ENCODE results near the gene TUBA1A.

The TUBA1A gene

GRCh38 chr12:49230805-49231194 lies 41.9 kb upstream of the TUBA1A start:
- no peak for TF ChIP-seq CTCF (conservative IDR thresholded peaks at IDR 0.05; ENCODE audit: low read depth)
- DNase-seq (ENCODE audit: low spot score): no peak
- H3K27ac ChIP-seq: no peak overlapping the region
- ChIA-PET POLR2A (ENCODE audit: low non-redundant PET) (no interaction called here), CTCF (interaction anchor here (1.2 kb wide), 1 partner anchor 101 kb away, joined by 4 read pairs; no protein-coding TSS in a partner anchor)

GRCh38 chr12:49230176-49230804 lies 41.4 kb upstream of the TUBA1A start:
- CTCF ChIA-PET: interaction anchor here (1.2 kb wide), 1 partner anchor 100 kb away, joined by 4 read pairs; no protein-coding TSS in a partner anchor

DNA sequence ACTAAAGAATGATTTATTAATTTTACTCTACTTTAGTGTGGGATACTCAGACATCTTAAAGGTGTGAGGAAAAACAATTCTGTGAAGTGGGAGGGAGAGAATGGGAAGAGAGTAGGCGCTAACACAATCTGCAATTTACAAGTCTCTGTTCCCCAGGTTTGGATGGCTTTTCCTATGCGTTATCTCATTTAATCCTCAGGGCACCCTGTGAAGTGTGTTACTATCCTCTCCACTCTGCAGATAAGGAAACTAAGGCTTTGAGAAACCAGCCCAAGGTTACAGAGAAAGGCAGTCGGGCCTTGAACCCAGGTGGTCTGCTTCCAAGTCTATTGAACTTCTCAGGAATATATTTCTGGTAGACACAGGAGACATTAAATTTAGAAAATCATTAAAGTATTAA lies 39.8 kb upstream of the TUBA1A start:
- no peak for DNase-seq (ENCODE audit: low spot score)
- ChIA-PET POLR2A (ENCODE audit: low non-redundant PET) (no interaction called here), CTCF (no interaction called here)
- H3K27ac ChIP-seq: no peak overlapping the region
- TF ChIP-seq CTCF (conservative IDR thresholded peaks at IDR 0.05; ENCODE audit: low read depth): no peak

More at GRCh38 chr12:49230176-49230804, 41.4 kb upstream of the TUBA1A start:
- no peak for DNase-seq (ENCODE audit: low spot score)
- TF ChIP-seq CTCF (conservative IDR thresholded peaks at IDR 0.05; ENCODE audit: low read depth): no peak
- POLR2A ChIA-PET (ENCODE audit: low non-redundant PET): no interaction called here
- H3K27ac ChIP-seq: no peak overlapping the region

DNA sequence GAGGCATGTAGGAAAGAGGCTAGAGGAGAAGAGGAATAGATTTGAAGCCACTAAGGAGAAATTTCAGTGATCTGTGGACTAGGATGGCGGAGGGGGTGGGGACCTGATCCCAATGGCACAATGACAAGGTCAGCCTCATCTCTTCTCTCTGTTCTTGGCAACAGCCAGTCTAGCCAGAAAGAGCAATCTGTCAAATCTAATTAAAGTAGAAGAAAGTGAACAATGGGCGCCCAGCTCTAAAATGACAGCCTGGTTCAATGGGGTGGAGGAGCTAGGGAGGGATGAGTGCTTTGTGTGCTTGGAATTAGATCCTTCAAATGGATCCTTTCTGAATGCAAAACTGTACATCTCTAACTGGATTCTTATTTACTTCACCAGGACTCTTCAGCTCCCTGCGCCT lies 38.8 kb upstream of the TUBA1A start:
- TF ChIP-seq CTCF (conservative IDR thresholded peaks at IDR 0.05; ENCODE audit: low read depth): no peak
- ChIA-PET POLR2A (ENCODE audit: low non-redundant PET) (no interaction called here), CTCF (no interaction called here)
- no peak for DNase-seq (ENCODE audit: low spot score)
- no peak overlapping the region for H3K27ac ChIP-seq

DNA sequence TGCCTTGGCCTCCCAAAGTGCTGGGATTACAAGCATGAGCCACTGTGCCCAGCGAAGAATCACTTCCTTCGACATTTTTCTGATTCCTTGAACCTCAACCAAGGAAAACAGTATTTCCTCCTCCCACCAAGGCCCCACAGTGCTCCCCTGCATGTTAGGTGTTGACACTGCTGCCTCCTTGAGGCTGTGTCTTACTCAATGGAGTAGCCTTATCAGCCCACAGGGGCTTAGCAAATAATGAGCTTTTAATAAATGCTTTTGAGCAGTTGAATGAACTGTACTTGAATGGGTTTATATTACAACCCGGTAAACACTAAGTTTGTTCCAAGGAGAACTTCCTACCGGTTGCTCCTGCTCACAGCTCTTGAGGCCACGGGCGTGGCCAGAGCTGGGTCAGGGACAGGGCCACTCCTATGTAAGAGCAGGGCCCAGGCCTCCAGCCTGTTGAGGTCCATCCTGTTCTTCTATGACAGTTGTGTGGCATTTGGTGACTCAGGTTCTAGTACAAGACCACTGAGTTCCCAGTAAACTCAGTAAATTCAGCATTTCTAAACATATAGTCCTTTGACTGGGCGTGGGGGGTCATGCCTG lies 36.8 kb upstream of the TUBA1A start:
- TF ChIP-seq CTCF (conservative IDR thresholded peaks at IDR 0.05; ENCODE audit: low read depth): no peak
- ChIA-PET POLR2A (ENCODE audit: low non-redundant PET) (interaction anchor here (0.6 kb wide), 1 partner anchor 52 kb away, joined by 4 read pairs; no protein-coding TSS in a partner anchor), CTCF (interaction anchor here (0.6 kb wide), 1 partner anchor 96 kb away, joined by 3 read pairs; no protein-coding TSS in a partner anchor)
- H3K27ac ChIP-seq: no peak overlapping the region
- no peak for DNase-seq (ENCODE audit: low spot score)

DNA sequence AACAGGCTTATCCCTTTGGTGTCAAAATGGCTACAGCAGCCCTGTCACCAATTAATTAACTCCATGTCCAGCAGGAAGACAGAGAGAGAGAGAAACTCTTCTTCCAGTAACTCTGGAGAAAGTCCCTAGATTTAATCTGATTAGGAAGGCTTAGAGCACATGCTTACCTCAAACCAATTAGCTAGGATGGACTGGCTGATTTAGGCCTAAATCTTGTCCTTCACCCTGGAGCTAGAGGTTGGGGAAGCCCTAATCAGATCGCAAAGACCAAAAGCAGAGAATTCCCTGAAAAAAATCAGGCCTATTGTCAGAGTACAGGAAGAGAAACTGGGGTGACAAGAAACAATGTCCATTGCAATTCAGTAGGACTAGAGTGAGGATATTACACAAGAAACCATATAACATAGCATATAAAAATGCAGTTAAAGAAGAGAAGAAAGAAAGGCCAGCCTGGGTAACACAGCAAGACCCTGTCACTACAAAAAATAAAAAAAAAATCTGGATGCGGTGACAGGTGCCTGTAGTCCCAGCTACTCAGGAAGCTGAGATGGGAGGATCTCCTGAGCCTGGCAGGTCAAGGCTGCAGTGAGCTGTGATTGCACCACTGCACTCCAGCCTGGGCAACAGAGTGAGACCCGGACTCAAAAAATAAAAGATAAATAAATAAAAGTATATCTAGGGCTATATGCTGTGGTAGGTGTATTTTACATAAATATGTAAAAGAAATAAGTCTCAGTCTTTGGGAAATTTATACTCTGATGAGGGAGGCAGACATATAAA lies 34.9 kb upstream of the TUBA1A start:
- TF ChIP-seq CTCF (conservative IDR thresholded peaks at IDR 0.05; ENCODE audit: low read depth): no peak
- CTCF ChIA-PET: interaction anchor here (0.7 to 1.1 kb wide), 2 partner anchors 8 to 181 kb away, joined by 3 read pairs; no protein-coding TSS in a partner anchor
- no peak for DNase-seq (ENCODE audit: low spot score)
- POLR2A ChIA-PET (ENCODE audit: low non-redundant PET): no interaction called here
- no peak overlapping the region for H3K27ac ChIP-seq
